Measurements from ENCODE around the gene FER. TPM values are rescaled to one million over a fixed set of nuclear protein-coding genes. Genes with fewer than 3 reads are reported as not detected.

The FER gene
- total and polyA plus RNA-seq, 10 of the 15 experiments (the other 5 are each of a cell fraction or from before 2014, with no cell fraction given): 4.4 to 19.1 (median 9.6) TPM

DNA sequence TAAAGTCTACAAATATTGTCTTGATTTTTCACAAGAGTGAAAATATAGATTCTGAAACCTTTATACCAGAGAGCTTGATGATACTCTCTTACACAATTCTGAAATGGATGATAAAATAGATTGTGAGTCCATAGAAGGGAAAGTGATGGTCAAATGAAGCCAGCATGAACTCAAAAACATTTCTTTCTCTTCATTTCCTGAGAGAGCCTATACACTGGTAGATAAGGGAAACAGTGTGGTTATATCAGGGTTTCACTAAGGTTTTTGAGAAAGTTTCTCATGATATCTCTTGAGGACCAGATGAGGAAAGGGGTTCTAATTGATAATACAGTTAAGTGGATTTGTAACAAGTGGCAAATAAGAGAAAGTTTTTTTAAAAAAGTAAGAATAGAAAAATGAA lies 407.9 kb downstream of the FER start (continued):
- TF ChIP-seq, protein P1, sequence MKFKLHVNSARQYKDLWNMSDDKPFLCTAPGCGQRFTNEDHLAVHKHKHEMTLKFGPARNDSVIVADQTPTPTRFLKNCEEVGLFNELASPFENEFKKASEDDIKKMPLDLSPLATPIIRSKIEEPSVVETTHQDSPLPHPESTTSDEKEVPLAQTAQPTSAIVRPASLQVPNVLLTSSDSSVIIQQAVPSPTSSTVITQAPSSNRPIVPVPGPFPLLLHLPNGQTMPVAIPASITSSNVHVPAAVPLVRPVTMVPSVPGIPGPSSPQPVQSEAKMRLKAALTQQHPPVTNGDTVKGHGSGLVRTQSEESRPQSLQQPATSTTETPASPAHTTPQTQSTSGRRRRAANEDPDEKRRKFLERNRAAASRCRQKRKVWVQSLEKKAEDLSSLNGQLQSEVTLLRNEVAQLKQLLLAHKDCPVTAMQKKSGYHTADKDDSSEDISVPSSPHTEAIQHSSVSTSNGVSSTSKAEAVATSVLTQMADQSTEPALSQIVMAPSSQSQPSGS (IDR thresholded peaks at IDR 0.05; ENCODE audit: low read length): peak; percentile 35; the same call in 1 of the 2 replicates
- TF ChIP-seq, protein P2, sequence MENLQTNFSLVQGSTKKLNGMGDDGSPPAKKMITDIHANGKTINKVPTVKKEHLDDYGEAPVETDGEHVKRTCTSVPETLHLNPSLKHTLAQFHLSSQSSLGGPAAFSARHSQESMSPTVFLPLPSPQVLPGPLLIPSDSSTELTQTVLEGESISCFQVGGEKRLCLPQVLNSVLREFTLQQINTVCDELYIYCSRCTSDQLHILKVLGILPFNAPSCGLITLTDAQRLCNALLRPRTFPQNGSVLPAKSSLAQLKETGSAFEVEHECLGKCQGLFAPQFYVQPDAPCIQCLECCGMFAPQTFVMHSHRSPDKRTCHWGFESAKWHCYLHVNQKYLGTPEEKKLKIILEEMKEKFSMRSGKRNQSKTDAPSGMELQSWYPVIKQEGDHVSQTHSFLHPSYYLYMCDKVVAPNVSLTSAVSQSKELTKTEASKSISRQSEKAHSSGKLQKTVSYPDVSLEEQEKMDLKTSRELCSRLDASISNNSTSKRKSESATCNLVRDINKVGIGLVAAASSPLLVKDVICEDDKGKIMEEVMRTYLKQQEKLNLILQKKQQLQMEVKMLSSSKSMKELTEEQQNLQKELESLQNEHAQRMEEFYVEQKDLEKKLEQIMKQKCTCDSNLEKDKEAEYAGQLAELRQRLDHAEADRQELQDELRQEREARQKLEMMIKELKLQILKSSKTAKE (IDR thresholded peaks at IDR 0.05; ENCODE audit: low read depth, poor library complexity, severe bottlenecking): no peak
- no peak for TF ChIP-seq ETV6 (conservative IDR thresholded peaks at IDR 0.05 in 1 of 2, IDR thresholded peaks at IDR 0.05 in 1 of 2; ENCODE audit: borderline replicate concordance in 1 of 2, low read depth in 1 of 2)
- TF ChIP-seq MYB (IDR thresholded peaks at IDR 0.05; ENCODE audit: borderline replicate concordance, low read depth, low read length): no peak
- no peak for TF ChIP-seq BACH1 (IDR thresholded peaks at IDR 0.05; ENCODE audit: borderline replicate concordance)
- TF ChIP-seq HDAC6 (IDR thresholded peaks at IDR 0.05; ENCODE audit: unreplicated experiment): no peak
- TF ChIP-seq NFIC (IDR thresholded peaks at IDR 0.05; ENCODE audit: low read depth, low read length): peak; percentile 72
- TF ChIP-seq CEBPB (IDR thresholded peaks at IDR 0.05; ENCODE audit: borderline replicate concordance in 1 of 2, low read depth in 2 of 2, low read length in 2 of 2): no peak
- no peak for TF ChIP-seq CHD1 (IDR thresholded peaks at IDR 0.05; ENCODE audit: low read depth, low read length)
- no peak for TF ChIP-seq POLR2AphosphoS2 (IDR thresholded peaks at IDR 0.05; ENCODE audit: low read depth, low read length)
- TF ChIP-seq, protein P3, sequence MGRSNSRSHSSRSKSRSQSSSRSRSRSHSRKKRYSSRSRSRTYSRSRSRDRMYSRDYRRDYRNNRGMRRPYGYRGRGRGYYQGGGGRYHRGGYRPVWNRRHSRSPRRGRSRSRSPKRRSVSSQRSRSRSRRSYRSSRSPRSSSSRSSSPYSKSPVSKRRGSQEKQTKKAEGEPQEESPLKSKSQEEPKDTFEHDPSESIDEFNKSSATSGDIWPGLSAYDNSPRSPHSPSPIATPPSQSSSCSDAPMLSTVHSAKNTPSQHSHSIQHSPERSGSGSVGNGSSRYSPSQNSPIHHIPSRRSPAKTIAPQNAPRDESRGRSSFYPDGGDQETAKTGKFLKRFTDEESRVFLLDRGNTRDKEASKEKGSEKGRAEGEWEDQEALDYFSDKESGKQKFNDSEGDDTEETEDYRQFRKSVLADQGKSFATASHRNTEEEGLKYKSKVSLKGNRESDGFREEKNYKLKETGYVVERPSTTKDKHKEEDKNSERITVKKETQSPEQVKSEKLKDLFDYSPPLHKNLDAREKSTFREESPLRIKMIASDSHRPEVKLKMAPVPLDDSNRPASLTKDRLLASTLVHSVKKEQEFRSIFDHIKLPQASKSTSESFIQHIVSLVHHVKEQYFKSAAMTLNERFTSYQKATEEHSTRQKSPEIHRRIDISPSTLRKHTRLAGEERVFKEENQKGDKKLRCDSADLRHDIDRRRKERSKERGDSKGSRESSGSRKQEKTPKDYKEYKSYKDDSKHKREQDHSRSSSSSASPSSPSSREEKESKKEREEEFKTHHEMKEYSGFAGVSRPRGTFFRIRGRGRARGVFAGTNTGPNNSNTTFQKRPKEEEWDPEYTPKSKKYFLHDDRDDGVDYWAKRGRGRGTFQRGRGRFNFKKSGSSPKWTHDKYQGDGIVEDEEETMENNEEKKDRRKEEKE (IDR thresholded peaks at IDR 0.05): no peak
- no peak for TF ChIP-seq JUND (IDR thresholded peaks at IDR 0.05; ENCODE audit: low read depth, low read length)
- TF ChIP-seq, protein P4, sequence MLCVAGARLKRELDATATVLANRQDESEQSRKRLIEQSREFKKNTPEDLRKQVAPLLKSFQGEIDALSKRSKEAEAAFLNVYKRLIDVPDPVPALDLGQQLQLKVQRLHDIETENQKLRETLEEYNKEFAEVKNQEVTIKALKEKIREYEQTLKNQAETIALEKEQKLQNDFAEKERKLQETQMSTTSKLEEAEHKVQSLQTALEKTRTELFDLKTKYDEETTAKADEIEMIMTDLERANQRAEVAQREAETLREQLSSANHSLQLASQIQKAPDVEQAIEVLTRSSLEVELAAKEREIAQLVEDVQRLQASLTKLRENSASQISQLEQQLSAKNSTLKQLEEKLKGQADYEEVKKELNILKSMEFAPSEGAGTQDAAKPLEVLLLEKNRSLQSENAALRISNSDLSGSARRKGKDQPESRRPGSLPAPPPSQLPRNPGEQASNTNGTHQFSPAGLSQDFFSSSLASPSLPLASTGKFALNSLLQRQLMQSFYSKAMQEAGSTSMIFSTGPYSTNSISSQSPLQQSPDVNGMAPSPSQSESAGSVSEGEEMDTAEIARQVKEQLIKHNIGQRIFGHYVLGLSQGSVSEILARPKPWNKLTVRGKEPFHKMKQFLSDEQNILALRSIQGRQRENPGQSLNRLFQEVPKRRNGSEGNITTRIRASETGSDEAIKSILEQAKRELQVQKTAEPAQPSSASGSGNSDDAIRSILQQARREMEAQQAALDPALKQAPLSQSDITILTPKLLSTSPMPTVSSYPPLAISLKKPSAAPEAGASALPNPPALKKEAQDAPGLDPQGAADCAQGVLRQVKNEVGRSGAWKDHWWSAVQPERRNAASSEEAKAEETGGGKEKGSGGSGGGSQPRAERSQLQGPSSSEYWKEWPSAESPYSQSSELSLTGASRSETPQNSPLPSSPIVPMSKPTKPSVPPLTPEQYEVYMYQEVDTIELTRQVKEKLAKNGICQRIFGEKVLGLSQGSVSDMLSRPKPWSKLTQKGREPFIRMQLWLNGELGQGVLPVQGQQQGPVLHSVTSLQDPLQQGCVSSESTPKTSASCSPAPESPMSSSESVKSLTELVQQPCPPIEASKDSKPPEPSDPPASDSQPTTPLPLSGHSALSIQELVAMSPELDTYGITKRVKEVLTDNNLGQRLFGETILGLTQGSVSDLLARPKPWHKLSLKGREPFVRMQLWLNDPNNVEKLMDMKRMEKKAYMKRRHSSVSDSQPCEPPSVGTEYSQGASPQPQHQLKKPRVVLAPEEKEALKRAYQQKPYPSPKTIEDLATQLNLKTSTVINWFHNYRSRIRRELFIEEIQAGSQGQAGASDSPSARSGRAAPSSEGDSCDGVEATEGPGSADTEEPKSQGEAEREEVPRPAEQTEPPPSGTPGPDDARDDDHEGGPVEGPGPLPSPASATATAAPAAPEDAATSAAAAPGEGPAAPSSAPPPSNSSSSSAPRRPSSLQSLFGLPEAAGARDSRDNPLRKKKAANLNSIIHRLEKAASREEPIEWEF (IDR thresholded peaks at IDR 0.05; ENCODE audit: insufficient replicate concordance, low read depth, low read length): no peak
- no peak for TF ChIP-seq LARP7 (IDR thresholded peaks at IDR 0.05)
- TF ChIP-seq IRF4 (IDR thresholded peaks at IDR 0.05; ENCODE audit: low read depth, low read length): no peak
- TF ChIP-seq, protein P5, sequence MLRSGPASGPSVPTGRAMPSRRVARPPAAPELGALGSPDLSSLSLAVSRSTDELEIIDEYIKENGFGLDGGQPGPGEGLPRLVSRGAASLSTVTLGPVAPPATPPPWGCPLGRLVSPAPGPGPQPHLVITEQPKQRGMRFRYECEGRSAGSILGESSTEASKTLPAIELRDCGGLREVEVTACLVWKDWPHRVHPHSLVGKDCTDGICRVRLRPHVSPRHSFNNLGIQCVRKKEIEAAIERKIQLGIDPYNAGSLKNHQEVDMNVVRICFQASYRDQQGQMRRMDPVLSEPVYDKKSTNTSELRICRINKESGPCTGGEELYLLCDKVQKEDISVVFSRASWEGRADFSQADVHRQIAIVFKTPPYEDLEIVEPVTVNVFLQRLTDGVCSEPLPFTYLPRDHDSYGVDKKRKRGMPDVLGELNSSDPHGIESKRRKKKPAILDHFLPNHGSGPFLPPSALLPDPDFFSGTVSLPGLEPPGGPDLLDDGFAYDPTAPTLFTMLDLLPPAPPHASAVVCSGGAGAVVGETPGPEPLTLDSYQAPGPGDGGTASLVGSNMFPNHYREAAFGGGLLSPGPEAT (IDR thresholded peaks at IDR 0.05; ENCODE audit: low read depth): no peak
- no peak for TF ChIP-seq STAT3 (IDR thresholded peaks at IDR 0.05; ENCODE audit: low read depth, low read length)
